NCI-H2081 (cell line): Measurements from ENCODE around the gene ERMN.
"Not testable (repeated sequence)": the region's sequence is repeated elsewhere in the genome, so short reads cannot be mapped to it uniquely, and the experiment has no call there.

Experiments used
- DNase-seq, 2 experiments: peaks; one replicate each; lab custom pipeline; 2025; lab: John Stamatoyannopoulos, UW

The ERMN gene

GRCh38 chr2:157292853-157293252, 32.8 kb downstream of the ERMN start:
- no peak for DNase-seq

DNA sequence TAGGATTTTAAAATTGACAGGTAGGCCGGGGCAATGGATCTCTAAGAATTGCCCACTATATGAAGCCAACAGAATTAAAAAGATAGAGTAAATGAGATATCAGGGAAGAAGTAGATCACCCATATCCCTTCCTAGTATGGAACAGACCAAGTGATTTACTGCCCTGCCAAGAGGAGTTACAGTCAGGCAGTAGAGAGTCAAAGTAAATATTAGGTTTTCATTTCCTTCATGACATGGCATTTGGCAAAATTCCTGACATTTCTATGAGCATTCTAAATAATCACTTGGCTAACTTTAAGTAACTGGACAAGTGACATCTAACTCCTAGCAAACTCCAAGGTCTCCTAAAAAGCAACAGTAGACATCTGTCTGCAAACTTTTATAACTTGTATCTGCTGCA, 34.6 kb downstream of the ERMN start:
- no peak for DNase-seq

DNA sequence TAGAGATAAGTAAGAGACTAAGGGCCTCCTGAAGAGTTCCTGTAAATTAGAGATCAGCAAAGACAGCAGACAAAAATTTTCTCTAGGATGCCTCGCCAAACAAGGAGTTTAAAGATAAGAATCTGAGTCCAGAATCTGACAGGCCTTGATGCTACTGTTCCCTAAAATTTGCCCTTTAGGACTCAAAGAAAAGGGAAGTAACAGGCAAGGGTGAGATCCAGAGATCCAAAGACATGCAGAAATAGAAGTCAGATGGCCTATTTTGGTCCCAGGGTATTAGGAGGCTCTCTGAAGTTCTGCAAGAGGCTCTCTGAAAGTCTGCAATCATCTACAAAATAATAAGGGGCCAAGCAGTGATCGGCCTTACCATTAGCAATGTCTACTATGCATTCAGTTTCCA, 35.1 kb downstream of the ERMN start:
- no peak for DNase-seq

DNA sequence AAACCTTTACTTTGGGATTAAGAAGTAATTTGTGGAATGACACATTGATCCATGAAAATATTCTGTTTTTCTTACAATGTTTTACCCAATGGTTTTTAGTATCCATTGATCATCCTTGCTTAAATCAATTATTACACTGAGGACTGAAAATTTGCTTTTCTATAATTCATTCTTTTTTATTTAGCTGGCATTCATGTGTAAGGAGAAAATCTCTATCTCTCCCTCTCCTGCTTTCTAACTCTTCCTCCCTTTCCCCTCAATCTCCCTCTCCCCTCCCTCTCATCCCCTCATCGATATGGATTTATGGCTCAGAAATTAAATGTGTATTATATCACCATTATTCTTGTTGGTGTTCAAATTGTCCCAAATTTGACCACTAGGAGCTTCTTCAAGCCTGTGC, 38.5 kb downstream of the ERMN start:
- no peak for DNase-seq

DNA sequence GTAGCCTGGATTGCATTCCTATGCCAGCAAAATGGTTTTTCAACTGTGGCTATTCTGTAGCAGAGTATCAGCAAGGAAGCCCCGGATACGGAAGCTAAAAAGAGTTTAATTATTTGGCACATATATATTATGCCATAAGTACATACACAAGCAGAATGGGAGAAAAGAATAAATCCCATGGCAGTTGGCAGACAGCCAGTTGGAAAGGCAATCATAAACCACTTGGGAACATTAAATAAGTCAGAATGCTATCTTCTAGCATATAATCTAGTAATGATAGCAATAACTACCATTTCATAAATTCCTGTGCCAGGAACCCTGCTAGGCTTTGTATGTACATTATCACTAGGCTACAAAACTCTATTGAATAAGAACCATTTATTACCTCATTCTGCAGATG, 42.2 kb downstream of the ERMN start:
- peak; percentile 53 to 89 for DNase-seq

- DNase-seq: no peak
These were observed 44.3 kb downstream of the ERMN start for GRCh38 chr2:157281316-157281715.

DNA sequence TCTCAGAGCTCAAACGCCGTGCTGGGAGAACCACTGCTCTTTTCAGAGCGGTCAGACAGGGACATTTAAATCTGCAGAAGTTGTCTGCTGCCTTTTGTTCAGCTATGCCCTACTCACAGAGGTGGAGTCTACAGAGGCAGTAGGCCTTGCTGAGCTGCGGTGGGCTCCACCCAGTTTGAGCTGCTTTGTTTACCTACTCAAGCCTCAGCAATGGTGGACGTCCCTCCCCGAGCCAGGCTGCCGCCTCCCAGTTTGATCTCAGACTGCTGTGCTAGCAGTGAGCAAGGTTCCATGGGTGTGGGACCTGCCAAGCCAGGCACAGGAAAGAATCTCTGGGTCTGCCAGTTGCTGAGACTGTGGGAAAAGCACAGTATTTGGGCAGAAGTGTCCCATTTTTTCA, 46.3 kb downstream of the ERMN start:
- DNase-seq: not testable (repeated sequence)

DNA sequence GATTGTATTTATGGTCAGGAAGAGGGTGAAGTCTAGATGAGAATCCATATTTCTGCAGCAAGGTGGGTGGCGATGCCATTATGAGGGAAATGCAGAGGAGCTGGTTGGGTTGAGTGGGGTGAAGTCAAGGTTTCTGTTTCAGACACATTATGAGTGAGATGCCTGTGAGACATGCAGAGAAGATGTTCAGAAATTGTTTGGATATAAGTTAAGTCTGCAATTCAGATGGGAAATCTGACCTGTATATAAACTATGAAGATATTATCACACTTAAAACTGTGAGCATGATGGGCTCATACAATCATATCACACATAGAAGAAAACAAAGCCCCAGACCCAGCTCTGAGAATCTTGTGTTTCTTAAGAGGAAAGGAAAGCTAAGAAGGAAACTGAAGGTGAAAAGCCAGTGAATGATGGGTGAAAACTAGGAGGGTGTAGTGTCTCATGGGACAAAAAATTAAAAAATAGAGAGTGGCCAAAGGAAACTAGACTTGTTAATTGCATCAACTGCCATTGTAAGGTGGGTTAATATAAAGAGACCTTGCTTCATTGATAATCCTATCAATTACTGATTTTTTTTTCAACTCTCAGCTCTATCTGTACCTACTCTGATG, 53.9 kb downstream of the ERMN start:
- DNase-seq: no peak

DNA sequence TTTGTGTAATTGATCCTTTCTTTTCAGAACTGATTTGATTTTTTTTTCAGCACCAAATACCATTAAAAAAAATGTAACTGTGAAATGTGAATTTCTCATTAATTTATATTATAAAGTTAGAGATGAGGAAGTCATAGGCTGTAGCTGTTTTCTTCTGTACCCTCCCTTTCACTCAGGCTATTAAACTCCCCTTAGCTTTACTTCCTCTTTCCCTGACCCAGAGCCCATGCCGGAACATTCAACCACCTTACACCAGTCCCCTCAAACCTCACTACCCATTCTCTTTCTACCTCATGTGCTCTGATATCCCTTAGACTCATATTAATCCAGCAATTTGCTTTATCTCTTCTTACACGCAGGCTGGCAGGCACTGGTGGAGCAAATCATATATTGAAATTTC, 55.7 kb downstream of the ERMN start:
- DNase-seq: no peak

- no peak for DNase-seq
These were observed 56.6 kb downstream of the ERMN start for GRCh38 chr2:157269060-157269459.
